Hematopoietic multipotent progenitor cell (in vitro differentiated cells): ENCODE data around the gene CIP2A. TPM values are rescaled to one million over a fixed set of nuclear protein-coding genes. Genes with fewer than 3 reads are reported as not detected.

Experiments
- DNase-seq, 3 donors: peaks; one replicate each; pipeline ENCODE4 v3.0.0-alpha.2; 2011 to 2015; ENCODE audit warnings: low read depth in 2 of 3, low spot score in 2 of 3
- small RNA-seq: library from RNA; depleted of rRNA; stranded (forward); fragments of <200 nt; gene quantifications from one replicate; pipeline ENCODE3, GENCODE V24; 2012
- total RNA-seq: library from RNA; depleted of rRNA; stranded (reverse); fragments of >200 nt; gene quantifications from one replicate; pipeline ENCODE4 v1.2.3, GENCODE V29; 2012

The CIP2A gene
- total RNA-seq, 1 donor, result 6.5 TPM

GRCh38 chr3:108512671-108513070, 76.6 kb downstream of the CIP2A start:
- DNase-seq, result no peak

GRCh38 chr3:108511490-108511889, 77.7 kb downstream of the CIP2A start:
- DNase-seq, result no peak

- DNase-seq, result no peak
Measured at GRCh38 chr3:108511055-108511454, 78.2 kb downstream of the CIP2A start.

- DNase-seq, result no peak
Measured at GRCh38 chr3:108510496-108510895, 78.7 kb downstream of the CIP2A start, which contains the start of gene MYH15. TSS of gene MYH15 (minus strand) at chr3:108510596. CDS start at chr3:108510530, 66 bp downstream.

- DNase-seq, result no peak
Measured at GRCh38 chr3:108509871-108510270, 79.4 kb downstream of the CIP2A start.

- DNase-seq, result no peak
Measured at GRCh38 chr3:108509263-108509662, 80.0 kb downstream of the CIP2A start.

- no peak for DNase-seq
Measured at GRCh38 chr3:108507902-108508301, 81.3 kb downstream of the CIP2A start.

- DNase-seq, result peak in 1 of 3 donors; percentile 27
Measured at GRCh38 chr3:108505811-108506210, 83.4 kb downstream of the CIP2A start.

GRCh38 chr3:108503722-108504121, 85.5 kb downstream of the CIP2A start:
- DNase-seq, result no peak

GRCh38 chr3:108501535-108501934, 87.7 kb downstream of the CIP2A start:
- no peak for DNase-seq

- DNase-seq, result no peak
Measured at GRCh38 chr3:108500728-108501127, 88.5 kb downstream of the CIP2A start.

Small RNA genes within 50 kb of the gene (small RNA-seq; reads per million reads assigned to genes)
- gene RF00156, result not detected

Other genes with a start within 250 kb of the CIP2A start
- under 0.01 TPM for gene MYH15, start 78.8 kb downstream of the CIP2A start, total RNA-seq
- 3.8 TPM for gene DZIP3, start 284 bp upstream of the CIP2A start, total RNA-seq
- not detected for gene RETNLB, start 168.0 kb upstream of the CIP2A start, total RNA-seq
- under 0.01 TPM for gene TRAT1, start 233.3 kb upstream of the CIP2A start, total RNA-seq